ENCODE measurements around the gene SACS. TPM values are rescaled to one million over a fixed set of nuclear protein-coding genes. Genes with fewer than 3 reads are reported as not detected.
A peak's percentile ranks its signal among the peaks of the same experiment; 100 is the strongest.

The SACS gene
- total RNA-seq, 1 donor from 2014 or later, result 29.4 TPM

- intact Hi-C loops (cut with DNase I), result loop anchor here (10.0 kb wide), 2 partner anchors 190 to 330 kb away; partner anchors contain the start of gene SGCG
- DNase-seq (ENCODE audit: low spot score), result peak; percentile 99
Observed at GRCh38 chr13:23375001-23375971, 58.2 kb downstream of the SACS start.

DNA sequence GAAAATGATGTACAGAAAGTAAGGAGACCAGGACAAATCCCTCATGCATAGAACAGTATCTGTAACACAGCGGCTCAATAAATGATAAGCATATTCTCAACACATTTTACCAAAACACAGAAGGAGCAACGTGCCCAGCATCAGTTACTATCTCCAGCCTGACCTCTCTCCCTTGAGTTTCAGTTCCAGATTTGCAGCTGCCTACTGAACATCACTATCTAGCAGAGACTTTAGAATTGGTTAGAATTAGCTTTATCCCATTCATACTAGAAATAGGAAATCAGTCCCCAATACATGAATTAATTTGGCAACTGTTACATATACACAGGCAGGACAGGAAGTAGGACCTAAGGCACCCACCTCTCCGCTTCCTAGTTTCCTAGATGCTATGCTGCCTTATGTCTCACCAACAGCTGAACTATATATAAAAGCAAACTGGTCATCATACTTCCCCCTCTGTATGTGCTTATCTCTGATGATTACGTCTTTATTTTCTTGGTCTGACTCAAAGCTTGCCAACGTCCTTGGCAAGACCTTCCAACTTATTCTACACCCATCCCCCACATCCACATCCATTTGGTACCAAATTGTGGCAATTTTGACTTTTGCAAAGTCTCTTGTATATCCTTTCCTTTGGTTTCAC, 61.1 kb downstream of the SACS start:
- no peak for DNase-seq (ENCODE audit: low spot score)
- intact Hi-C loops (cut with DNase I), result loop anchor here (10.0 kb wide), 2 partner anchors 188 to 332 kb away; partner anchors contain the start of gene SGCG

- DNase-seq (ENCODE audit: low spot score), result no peak
- intact Hi-C loops (cut with DNase I), result no loop called here
Observed at GRCh38 chr13:23367907-23368306, 65.6 kb downstream of the SACS start.

DNA sequence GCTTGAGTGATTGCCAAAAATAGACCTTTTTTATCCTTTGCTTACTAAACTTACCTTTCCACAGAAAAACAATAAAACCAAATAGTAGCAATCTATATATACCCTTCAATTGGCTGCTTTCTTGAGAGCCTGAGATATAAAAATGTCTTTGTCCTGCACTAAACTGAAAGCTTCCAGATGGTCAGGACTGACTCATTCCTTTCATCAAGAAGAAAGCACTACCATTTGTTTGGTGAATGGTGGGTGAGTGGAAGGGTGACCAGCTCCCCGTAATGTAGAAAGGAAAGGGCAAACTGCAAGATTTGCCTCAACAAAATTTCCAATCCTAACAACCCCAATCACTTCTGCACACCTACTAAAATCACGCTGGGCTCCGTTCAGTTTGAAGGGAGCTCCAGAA, 67.8 kb downstream of the SACS start:
- no peak for DNase-seq (ENCODE audit: low spot score)
- intact Hi-C loops (cut with DNase I), result no loop called here

DNA sequence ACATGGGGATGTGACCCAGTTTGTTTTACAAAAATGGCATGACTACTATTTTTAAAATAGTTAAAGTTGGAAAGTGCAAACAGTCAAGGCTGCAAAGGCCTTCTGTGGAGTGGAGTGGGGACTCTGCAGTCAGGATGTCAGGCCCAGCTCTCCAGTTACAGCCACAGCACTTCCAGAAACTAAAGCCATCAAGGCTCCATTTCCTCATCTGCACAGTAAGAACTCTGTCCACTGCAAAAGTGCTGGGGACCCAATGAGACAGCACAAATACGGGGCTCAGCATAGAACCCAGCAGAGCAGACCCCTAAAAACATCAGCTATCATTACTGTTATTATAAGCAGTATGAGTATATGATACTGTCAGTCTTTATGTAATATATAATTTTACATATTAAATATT, 73.6 kb downstream of the SACS start:
- no peak for DNase-seq (ENCODE audit: low spot score)
- intact Hi-C loops (cut with DNase I), result no loop called here

GRCh38 chr13:23357349-23357748, 76.2 kb downstream of the SACS start:
- no peak for DNase-seq (ENCODE audit: low spot score)
- intact Hi-C loops (cut with DNase I), result no loop called here

DNA sequence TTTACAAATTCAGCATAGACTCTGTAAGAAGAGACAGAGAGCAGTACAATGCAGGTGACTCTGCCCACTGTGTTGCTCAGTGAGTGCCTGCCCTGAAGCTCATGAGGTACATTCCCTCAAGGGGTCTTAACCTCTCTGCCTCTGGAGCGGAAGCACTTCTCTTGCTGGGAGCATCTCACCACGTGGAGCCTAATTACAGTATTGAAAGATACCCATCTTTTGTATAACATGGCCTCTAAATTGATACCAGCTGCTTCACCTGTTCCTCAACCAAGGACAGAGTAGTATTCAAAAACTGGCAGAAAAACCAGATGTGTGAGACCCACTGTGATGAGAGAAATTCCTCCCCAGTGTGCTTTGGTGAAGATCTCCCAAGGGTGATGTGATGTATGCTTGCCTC, 77.1 kb downstream of the SACS start:
- DNase-seq (ENCODE audit: low spot score), result no peak
- intact Hi-C loops (cut with DNase I), result no loop called here

DNA sequence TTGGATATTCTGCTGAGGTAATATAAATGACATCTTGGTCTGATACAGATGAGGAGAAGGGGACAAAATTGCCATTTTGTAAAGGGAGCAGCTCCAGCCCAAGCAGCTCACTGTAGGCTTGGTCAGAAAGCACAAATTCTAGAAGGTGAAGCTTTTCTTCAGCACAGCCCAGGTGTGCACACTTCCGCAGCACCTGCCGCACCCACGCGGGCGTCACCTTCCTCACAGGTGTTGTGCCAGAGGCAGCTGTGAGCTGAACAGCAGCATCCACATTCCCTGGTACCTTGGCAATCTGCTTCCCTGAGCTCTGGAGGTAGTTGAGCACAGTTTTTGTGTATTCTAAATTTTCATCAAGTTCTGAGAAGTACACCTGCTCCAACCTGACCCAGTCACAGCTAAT, 79.0 kb downstream of the SACS start:
- no peak for DNase-seq (ENCODE audit: low spot score)
- intact Hi-C loops (cut with DNase I), result no loop called here

GRCh38 chr13:23352161-23352560, 81.3 kb downstream of the SACS start:
- DNase-seq (ENCODE audit: low spot score), result no peak
- intact Hi-C loops (cut with DNase I), result no loop called here

DNA sequence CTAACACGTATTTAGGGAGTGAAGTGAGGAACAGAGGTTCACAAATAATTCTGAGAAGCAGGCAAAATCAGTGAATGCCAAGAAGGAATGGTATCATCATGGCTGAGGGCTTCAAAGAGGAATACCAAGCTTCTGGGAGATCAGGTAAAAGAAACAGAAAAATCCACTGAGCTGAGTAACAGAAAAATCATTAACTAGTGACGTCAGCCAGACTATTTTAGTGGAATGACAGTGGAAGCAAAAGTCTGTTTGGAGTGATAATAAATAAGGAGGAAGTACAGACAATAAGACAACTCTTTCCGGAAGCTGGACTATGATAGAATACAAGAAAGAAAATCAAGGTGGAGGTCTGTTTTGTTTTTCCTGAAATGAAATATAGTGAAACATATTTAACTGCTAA, 83.5 kb downstream of the SACS start:
- intact Hi-C loops (cut with DNase I), result no loop called here
- no peak for DNase-seq (ENCODE audit: low spot score)

- DNase-seq (ENCODE audit: low spot score), result no peak
- intact Hi-C loops (cut with DNase I), result no loop called here
Observed at GRCh38 chr13:23349161-23349897, 84.2 kb downstream of the SACS start.

GRCh38 chr13:23348262-23349127, 85.0 kb downstream of the SACS start:
- intact Hi-C loops (cut with DNase I), result no loop called here
- DNase-seq (ENCODE audit: low spot score), result no peak

DNA sequence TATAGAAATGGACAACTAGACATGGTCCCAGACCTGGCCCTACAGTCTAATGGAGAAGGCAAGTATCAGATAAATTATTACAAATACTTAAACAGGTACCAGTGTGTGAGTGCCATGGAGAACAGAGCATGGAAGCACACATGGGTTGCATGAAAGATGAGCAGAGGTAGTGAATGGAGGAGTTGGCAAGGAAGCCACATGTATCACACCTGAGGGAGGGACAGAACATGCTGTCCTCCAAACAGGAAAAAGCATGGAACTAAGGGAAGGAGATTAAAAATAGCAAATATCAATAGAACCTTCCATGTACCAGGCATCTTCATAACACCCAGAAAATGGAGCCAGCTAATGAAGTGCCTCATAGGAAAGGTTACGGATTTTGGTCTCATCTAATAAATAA, 85.9 kb downstream of the SACS start:
- no peak for DNase-seq (ENCODE audit: low spot score)
- intact Hi-C loops (cut with DNase I), result no loop called here

- DNase-seq (ENCODE audit: low spot score), result no peak
- intact Hi-C loops (cut with DNase I), result no loop called here
Observed at GRCh38 chr13:23344931-23345595, 88.4 kb downstream of the SACS start.

DNA sequence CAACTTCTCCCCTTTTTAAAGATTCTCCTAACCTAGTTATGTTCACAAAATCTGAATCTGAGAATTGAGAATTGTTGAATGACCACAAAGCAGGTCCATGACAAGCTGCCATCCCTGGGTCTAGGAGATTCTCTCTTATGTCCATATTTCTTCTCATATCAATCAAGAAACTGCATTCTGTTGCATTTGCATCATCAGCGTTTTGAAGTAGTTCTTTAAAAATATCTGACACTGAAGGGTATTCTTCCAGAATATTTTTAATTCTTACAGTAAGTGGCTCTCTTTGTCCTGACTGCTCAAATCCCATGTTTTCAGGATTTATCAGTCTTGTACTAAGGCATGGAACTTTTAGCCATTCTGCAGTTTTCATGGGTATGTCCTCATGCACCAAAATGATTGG, 94.3 kb downstream of the SACS start:
- no peak for DNase-seq (ENCODE audit: low spot score)
- intact Hi-C loops (cut with DNase I), result no loop called here

DNA sequence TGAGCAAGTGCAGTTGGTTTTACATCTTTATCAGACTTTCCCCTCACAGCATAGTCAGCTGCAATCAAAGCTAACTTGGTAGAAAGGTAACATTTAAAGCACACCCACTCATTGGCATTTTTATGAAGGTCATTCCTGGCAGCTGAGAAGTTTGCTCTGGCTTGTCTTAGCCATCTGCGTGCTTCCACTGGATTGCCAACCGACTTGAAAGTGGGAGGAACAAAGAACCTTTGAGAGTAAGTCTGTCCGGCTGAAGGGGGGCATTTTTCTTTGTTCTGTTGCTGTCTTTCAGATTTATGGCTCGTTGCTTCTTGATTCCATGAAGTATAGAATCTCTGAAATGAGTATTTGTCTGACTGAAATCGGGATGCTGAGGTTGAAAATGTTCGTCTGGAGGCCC, 103.1 kb downstream of the SACS start:
- no peak for DNase-seq (ENCODE audit: low spot score)
- intact Hi-C loops (cut with DNase I), result no loop called here

DNA sequence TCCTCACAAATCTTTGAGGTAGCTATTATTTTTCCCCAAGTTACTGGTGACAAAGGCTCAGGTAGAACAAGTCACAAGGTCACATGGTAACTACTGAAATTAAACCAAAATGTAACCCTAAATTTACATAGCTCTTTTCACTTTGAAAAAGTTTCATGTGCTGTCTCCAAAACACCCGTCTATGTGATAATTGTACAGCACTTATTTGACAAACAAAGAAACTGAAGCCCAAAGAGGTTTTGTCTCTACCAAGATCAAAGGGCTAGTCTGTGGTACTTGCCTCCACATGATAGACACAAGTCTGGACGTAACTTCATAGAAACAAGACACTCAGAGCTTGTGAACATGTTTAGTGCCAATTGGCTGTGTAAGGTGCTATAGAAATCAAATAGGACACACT, 108.3 kb downstream of the SACS start:
- no peak for DNase-seq (ENCODE audit: low spot score)
- intact Hi-C loops (cut with DNase I), result no loop called here

- intact Hi-C loops (cut with DNase I), result no loop called here
- no peak for DNase-seq (ENCODE audit: low spot score)
Observed at GRCh38 chr13:23323946-23324709, 109.4 kb downstream of the SACS start.

Measured in cardiac septum (tissue), 1 donor.